NCI-H524 (cell line): ENCODE measurements around the gene BAX.

Experiments
- DNase-seq, 2 experiments: peaks; one replicate each; lab custom pipeline; 2025; lab: John Stamatoyannopoulos, UW

Gene BAX

DNA sequence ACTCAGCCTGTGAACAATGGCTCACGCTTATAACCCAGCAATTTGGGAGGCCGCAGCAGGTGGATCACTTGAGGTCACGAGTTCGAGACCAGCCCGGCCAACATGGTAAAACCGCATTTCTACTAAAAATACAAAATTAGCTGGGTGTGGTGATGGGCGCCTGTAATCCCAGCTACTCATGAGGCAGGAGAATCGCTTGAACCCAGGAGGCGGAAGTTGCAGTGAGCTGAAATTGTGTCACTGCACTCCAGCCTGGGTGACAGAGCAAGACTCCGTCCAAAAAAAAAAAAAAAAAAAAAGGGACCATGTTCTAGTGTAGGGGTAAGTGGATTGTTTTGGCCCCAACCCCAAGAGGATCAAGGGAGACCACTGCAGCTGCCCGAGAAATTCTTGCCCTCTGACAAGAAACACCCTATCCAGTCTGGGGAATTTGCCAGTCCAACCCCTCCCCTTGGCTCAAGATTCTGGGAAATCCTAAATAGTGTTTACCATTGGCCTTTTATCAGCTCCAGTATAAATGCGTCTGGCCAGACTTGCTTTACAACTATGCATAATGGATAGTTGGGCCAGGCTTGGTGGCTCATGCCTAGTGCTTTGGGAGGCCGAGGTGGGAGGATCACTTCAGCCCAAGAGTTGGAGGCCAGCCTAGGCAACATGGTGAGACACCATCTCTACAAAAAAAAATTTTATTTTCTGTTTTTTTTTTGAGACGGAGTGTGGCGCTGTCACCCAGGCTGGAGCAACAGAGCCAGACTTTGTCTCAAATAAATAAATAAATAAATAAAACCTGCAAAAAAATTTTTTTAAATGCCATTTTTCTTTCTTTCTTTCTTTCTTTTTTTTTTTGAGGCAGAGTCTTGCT, 26.3 kb upstream of the BAX start:
- DNase-seq, result no peak

DNA sequence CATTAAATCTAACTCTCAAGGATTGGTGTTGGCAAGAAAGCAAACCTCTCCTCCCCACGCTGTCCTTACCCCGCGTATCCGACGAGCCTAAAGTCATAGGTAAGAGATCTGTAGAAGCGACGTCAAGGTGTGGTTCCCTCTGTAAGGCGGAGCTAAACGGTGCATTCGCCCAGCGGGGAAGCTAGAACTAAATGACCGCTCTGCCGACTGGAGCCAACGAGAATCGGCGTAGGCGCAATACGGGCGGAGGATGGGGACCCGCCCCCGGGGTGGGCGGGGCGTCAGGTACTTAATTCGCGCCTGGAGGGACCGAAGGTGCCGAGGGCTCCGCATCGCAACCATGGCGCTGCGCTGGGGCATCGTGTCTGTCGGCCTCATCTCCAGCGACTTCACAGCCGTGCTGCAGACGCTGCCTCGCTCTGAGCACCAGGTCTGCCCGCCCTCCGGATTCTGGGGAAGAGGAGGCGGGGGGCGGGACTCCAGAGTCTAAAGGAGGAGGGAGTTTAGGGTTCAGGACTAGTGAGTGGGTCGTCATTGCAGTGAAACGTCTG, 21.2 kb upstream of the BAX start, which contains the start of gene DHDH:
Gene DHDH, plus strand, starts transcription at position 318 of the 551 bp plus-strand sequence. Its CDS starts 23 bp downstream, at position 341.
- peak; percentile 84 to 91 for DNase-seq

DNA sequence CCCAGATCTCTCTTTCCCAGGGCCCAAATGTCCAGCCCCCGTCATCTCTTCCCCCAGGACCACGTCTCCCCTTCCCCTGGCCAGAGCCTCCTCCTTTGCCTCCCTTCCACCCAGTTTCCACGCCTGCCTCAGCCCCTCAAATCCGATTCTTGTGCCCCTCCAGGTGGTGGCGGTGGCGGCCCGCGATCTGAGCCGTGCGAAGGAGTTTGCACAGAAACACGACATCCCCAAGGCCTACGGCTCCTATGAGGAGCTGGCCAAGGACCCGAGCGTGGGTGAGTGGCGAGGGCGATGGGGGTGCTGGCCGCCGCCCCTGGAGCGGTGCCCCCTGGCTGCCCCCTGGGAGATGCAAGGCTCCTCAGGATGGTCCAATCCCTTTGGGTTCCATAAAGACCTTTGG, 19.8 kb upstream of the BAX start:
- no peak for DNase-seq

DNA sequence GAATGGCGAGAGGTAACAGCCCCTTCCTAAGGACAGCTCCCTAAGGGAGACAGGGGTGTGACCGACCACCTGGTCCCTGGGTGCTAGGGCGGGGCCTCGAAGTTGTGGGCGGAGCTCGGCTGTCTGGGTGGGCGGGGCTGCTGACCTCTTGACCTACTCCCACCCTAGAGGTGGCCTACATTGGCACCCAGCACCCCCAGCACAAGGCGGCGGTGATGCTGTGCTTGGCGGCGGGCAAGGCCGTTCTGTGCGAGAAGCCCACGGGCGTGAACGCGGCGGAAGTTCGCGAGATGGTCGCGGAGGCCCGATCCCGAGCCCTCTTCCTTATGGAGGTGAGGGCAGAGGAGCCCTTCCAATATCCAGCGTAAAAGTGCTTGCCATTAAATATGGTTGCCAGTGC, 18.8 kb upstream of the BAX start:
- DNase-seq, result no peak

DNA sequence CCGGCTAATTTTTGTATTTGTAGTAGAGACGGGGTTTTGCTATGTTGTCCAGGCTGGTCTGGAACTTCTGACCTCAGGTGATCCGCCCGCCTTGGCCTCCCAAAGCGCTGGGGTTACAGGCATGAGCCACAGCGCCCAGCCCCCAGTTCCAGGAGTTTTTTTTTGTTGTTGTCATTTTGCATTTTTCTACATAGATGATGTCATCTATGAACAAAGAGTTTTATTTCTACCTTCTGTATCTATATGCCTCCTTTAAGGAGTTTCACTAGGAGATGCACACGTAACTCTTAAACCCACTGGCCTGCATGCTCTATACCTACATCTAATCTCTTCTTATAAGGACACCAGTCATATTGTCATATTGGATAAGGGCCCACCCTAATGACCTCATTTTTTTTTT, 16.4 kb upstream of the BAX start:
- DNase-seq, result no peak

DNA sequence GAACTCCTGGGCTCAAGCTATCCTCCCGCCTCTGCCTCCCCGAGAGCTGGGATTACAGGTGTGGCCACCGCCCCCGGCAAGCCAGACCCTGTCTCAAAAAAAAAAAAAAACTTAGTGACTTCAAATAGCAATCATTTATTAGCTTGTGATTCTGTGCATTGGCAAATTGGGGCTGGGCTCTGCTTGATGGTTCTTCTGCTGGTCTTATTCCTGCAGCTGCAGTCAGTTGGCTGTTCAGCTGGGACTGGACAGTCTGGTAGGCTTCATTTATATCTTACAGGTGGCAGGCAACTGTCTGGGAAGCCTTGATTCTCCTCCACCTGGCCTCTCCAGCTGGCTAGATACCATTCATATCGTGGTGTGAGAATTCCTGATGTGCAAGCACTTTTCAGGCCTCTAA, 13.8 kb upstream of the BAX start:
- DNase-seq, result no peak

DNA sequence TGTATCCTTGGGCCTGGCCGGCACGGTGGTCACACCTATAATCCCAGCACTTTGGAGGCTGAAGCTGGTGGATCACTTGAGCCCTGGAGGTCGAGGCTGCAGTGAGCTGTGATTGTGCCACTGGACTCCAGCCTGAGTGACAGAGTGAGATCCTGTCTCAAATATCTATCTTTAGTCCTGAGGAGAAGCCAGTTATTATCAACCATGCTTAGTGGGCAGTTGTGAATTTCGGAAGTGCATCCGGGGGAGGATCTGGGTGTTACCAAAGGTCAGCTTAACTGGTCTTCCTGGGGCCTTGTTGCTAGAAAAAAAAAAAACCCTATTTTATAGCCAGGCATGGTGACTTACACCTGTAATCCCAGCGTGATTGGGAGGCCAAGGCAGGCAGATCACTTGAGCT, 11.6 kb upstream of the BAX start:
- no peak for DNase-seq

DNA sequence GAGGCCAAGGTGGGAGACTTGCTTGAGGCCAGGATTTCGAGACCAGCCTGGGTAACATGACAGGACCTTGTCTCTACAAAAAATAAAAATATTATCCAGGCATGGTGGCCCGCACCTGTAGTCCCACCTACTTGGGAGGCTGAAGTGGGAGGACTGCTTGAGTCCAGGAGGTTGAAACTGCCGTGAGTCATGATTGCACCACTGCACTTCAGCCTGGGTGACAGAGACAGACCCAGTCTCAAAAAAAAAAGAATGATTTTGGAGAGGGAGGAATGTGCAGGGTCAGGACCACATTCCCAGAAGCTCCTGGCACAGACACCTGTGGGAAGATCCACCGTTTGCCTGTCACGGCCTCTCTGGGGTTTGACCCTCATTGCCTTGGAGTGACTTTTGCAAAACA, 9.3 kb upstream of the BAX start:
- no peak for DNase-seq

DNA sequence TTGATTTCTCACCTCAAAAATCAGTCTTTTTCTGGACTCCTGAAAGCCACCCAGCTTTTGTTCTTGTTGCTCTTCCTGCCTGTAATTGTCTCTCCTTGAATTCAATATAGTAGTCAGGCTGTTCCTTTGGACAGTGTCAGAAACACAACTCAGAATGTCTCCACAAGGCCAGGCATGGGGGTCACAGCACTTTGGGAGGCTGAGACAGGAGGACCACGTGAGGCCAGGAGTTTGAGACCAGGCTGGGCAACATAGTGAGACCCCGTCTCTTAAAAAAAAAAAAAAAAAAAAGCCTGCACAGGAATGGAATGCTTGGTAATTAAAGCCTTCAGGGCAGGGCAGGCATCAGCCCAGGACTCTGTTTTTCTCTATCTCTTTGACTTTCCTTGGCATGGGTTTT, 8.9 kb upstream of the BAX start:
- DNase-seq, result no peak

DNA sequence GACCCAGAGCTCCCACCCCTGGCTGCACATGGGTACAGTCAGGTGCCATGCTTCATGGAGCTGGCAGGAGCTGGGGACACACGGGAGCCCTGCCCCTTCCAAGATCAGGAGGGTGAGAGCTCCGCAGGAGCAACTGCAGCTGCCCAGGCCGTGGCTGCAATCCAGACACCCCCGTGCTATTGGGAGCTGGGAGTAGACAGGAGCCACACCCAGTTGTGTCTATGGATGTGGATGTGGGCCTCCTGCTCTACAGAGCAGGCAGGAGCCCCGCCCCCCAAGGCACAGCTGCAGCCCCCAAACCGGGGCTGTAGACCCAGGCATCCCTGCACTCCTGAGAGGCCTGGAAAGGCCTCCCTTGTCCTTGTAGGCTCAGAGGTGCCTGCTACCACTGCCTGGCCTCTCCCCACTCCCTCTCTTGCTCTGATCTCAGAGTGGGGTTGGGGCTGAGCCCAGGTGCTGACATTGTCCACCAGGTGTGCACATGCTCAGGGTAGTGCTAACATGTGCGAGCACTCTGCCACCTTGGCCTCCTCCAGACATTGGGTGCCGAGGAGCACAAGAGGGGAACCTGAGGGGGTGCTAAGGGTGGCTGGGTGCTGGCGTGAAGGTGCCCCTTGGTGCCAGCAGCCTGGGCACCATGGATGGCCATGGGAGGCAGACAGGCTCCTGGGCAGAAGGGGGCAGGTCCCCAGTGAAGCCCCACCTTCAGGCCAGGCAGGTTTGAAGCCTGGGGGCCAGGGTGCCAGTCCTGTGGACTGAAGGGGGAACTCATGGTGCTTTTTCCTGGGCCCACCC, 8.0 kb upstream of the BAX start:
- no peak for DNase-seq

DNA sequence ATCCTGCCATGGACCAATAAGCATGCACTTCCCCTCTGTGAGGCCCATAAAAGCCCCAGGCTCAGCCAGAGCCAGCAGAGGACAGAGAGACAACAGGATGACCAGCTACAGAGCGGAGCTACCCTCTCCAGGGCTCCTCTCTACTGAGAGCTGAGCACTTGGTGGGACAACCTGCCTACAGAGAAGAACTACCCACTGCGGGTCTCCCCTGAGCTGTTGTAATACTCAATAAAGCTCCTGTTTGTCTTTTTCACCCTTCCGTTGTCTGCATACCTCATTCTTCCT, 7.5 kb upstream of the BAX start:
- DNase-seq, result no peak

DNA sequence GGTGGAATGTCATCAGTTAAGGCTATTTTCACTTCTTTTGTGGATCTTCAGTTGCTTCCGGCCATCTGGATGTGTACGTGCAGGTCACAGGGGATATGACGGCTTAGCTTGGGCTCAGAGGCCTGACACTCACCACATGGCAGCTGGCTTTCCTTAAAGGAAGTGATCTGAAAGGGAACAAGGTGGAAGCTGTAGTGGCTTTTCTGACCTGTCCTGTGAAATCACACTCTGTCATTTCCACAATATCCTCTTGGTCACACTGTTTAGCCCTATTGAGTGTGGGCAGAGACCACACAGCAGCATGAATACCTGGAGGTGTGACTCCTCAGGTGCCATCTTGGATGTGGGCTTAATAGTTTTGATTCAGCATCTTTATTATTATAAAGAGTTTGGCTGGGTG, 4.5 kb upstream of the BAX start:
- DNase-seq, result peak in 1 of 2 experiments; percentile 42

DNA sequence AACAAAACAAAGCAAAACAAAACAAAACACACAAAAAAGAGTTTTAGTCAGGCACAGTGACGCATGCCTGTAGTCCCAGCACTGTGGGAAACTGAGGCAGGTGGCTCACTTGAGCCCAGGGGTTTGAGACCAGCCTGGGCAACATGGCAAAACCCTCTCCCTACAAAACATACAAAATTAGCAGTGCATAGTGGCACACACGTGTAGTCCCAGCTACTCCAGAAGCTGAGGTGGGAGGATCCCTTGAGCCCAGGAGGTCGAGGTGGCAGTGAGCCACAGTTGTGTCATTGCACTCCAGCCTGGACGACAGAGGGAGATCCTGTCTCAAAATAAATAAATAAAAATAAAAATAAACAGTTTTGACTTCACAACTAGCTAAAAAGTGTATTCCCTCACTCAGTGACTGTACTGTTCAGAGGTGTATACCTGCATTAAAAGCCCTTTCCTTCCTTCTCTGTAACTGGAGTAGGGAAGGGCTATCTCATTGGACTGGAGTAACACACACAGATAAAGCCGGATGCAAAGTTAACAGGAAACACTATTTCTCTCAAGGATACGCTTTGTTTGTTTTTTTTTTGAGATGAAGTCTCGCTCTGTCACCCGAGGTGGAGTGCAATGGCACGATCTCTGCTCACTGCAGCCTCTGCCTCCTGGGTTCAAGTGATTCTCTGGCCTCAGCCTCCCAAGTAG, 3.7 kb upstream of the BAX start:
- no peak for DNase-seq

DNA sequence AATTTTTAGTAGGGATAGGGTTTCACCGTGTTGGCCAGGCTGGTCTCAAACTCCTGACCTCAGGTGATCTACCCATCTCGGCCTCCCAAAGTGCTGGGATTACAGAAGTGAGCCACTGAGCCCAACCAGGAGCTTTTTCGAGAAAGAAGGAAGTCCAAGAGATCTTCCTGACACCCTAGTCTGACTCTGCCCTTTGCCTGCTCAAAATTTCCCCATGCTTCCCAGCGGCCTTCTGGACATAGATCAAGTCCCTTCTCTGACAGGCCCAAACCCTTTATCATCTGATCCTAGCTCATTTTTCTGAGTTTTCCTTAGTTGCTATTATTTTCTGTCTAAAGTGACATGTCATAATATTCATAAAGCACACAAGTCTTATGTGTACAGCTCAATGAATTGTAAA, 1.5 kb upstream of the BAX start:
- DNase-seq, result no peak

DNA sequence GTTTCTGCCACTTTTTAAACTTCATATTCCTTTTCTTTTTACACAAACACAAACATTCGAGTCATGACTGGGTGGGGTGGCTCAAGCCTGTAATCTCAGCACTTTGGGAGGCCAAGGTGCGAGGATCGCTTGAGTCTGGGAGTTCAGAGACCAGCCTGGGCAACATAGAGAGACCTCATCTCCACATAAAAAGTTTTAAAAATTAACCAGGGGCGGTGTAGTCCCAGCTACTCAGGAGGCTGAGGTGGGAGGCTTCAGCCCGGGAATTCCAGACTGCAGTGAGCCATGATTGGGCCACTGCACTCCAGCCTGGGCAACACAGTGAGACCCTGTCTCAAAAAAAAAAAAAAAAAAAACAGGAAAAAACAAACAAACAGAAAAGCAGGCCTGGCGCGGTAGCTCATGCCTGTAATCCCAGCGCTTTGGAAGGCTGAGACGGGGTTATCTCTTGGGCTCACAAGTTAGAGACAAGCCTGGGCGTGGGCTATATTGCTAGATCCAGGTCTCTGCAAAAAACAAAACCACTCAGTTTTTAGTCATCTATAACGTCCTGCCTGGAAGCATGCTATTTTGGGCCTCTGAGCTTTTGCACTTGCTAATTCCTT, 583 bp upstream of the BAX start:
- DNase-seq, result no peak

DNA sequence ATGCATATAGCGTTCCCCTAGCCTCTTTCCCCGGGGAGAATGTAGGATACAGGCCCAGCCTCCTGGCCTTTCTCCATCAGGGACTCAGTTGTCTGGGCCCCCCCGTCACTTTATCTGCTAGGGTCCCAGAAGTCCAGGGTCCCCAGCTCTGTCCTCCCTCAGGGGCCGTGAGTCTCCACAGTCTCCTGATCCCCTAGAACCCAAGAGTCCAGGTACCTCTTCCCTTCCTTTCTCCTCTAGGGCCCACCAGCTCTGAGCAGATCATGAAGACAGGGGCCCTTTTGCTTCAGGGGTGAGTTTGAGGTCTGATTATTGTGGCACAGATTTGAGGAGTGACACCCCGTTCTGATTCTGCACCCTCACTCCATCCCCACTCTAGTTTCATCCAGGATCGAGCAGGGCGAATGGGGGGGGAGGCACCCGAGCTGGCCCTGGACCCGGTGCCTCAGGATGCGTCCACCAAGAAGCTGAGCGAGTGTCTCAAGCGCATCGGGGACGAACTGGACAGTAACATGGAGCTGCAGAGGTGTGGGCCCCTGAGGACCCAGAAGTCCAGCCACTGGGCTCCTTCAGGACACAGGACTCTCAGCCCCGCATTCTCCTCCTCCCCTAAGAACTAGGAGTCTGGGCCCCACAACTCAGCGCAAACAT, 758 bp downstream of the BAX start:
- DNase-seq, result no peak

DNA sequence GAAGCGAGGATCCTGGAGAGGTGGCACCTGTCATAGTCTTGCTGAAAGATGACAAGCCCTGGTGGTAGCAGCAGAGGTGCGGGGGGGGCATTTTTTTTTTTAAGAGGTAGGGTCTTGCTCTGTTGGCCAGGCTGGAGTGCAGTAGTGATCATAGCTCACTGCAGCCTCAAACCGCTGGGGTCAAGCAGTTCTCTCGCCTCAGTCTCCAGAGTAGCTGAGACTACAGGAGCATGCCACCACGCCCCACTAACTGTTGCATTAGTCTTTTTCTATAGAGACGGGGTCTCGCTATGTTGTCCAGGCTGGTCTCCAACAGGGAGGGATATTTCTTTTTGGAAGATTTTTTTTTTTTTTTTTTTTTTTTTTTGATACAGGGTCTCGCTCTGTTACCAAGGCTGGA, 3.3 kb downstream of the BAX start:
- DNase-seq, result no peak

DNA sequence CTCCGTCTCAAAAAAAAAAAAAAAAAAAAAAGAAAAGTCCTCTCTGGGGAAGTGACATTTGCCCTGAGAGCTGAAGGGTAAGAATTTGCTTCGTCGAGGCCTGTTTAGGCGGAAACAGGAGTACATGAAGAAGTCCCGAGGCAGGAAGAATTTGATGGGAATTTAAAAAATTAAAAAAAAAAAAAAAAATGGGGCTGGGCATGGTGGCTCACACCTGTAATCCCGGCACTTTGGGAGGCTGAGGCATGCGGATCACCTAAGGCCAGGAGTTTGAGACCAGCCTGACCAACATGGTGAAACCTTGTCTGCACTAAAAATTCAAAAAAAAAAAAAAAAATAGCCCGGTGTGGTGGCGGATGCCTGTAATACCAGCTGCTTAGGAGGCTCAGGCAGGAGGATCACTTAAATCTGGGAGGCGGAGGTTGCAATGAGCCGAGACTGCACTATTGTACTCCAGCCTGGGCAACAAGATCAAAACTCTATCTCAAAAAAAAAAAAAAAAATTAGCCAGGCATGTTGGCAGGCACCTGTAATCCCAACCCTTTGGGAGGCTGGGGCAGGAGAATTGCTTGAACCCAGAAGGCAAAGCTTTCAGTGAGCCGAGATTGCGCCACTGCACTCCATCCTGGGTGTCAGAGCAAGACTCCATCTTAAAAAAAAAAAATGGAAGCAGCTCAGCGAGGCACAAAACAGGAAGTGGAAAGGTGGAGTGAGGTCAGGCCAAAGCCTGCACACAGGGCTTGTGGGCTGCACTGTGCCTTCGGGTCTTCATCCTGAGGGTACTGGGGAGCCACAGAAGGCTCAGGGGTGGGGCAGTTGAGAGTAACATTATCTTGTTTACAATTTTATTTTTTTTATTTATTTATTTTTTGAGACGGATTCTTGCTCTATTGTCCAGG, 4.9 kb downstream of the BAX start:
- DNase-seq, result no peak

DNA sequence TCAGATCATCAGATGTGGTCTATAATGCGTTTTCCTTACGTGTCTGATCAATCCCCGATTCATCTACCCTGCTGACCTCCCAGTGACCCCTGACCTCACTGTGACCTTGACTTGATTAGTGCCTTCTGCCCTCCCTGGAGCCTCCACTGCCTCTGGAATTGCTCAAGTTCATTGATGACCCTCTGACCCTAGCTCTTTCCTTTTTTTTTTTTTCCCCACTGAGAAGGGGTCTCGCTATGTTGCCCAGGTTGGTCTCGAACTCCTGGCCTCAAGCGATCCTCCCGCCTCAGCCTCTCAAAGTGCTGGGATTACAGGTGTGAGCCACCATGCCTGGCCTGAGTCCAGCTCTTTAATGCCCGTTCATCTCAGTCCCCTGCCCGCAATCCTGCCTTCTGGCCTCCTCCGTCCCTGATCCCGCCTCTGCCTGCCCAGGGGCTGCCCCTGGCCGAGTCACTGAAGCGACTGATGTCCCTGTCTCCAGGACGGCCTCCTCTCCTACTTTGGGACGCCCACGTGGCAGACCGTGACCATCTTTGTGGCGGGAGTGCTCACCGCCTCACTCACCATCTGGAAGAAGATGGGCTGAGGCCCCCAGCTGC, 6.5 kb downstream of the BAX start:
- DNase-seq, result peak in 1 of 2 experiments; percentile 26

DNA sequence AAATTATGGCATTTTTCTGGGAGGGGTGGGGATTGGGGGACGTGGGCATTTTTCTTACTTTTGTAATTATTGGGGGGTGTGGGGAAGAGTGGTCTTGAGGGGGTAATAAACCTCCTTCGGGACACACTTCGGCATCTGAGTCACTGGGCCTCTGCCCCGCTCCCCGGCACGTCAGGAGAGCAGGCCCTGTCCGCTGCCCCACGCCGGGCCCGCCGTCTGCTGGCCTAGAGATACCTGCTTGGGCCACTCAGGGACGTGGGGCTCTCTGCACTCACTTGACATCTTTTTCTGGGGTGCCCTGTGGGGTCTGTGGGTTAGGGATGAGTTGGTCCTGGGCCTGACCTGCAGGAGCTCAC, 7.0 kb downstream of the BAX start:
- no peak for DNase-seq
